Heart left ventricle (tissue), 13 donors: ENCODE data around the gene STAP2.

Experiments
- CTCF ChIP-seq, 12 donors: fragments of 200-600 bp; sonication (generic) in 4 of 12; IDR thresholded peaks; one replicate each; pipeline versions ENCODE4 v1.5.0 to v1.8.0; 2018 to 2022; ENCODE audit warnings: antibody characterized with exemption in 12 of 12, mild to moderate bottlenecking in 5 of 12
- POLR2A ChIP-seq, 2 donors: fragments of 450-650 bp; IDR thresholded peaks; one replicate each; pipeline ENCODE4 v1.6.1; 2017; ENCODE audit warnings: antibody characterized with exemption in 2 of 2, mild to moderate bottlenecking in 2 of 2, moderate library complexity in 2 of 2
- donor health status: ischemic (EF 13 %, LVEDD 7.1; RV severe dilation, severe dysfunction).
- donor health status: DM: no; HTN: yes; CAD: no.
- donor health status: DM: no; HTN: no; CAD: no.
- donor health status: ischemic (EF 25% LVEDD 6.9; RV normal size, moderate dysfunction).
- donor health status: ischemic (EF 25% LVEDD 5.7; RV mildly dilated, moderate dysfunction).
- donor health status: ischemic (EF 35%, LVEDD 5.7; RV mildly dilated, moderate dysfunction).
- donor health status: nonischemic (EF 11% LVEDD 7.7; RV severe dilation, severe dysfunction).
- donor health status: DM: yes; HTN: yes; CAD: no.
- donor health status: PGD.
- donor health status: ischemic (EF 29% LVEDD 5.4; RV normal size, mild dysfunction).
- donor health status: nonischemic (EF 23%, LVEDD 6.1; RV moderate dilation, normal function).

- no peak for TF ChIP-seq CTCF (IDR thresholded peaks at IDR 0.05)
- TF ChIP-seq POLR2A (IDR thresholded peaks at IDR 0.05), result no peak
Measured at GRCh38 chr19:4346020-4346383, 7.4 kb upstream of the STAP2 start.
